Adipocyte (in vitro differentiated cells): ENCODE results near the gene MYRF.

ENCODE experiments used
- DNase-seq: peaks from one replicate; pipeline ENCODE4 v3.0.0-alpha.2; 2015; ENCODE audit warnings: low read depth
- H3K27me3 ChIP-seq: replicated peaks from 2 replicates; pipeline ENCODE4 v1.7.0; 2013; ENCODE audit warnings: mild to moderate bottlenecking, low read length, moderate library complexity; ENCODE audit not compliant: control insufficient read depth, insufficient read depth
- H3K36me3 ChIP-seq: 2 replicates; pipeline ENCODE4 v1.7.0; 2013; ENCODE audit warnings: low read length, mild to moderate bottlenecking, moderate library complexity; ENCODE audit not compliant: control insufficient read depth, insufficient read depth, severe bottlenecking
- H3K4me1 ChIP-seq: 2 replicates; pipeline ENCODE4 v1.7.0; 2013; ENCODE audit warnings: mild to moderate bottlenecking, low read length, moderate library complexity; ENCODE audit not compliant: control insufficient read depth, insufficient read depth
- H3K4me3 ChIP-seq: 2 replicates; pipeline ENCODE4 v1.7.0; 2013; ENCODE audit warnings: mild to moderate bottlenecking, low read length, moderate library complexity
- H3K9ac ChIP-seq: 2 replicates; pipeline ENCODE4 v1.7.0; 2013; ENCODE audit warnings: mild to moderate bottlenecking, low read length, moderate library complexity
- H3K9me3 ChIP-seq: 2 replicates; pipeline ENCODE4 v1.7.0; 2013; ENCODE audit warnings: mild to moderate bottlenecking, low read length, moderate library complexity; ENCODE audit not compliant: control insufficient read depth

MYRF gene

GRCh38 chr11:61752117-61752924 lies at the start of gene MYRF:
Gene MYRF, plus strand, starts transcription at chr11:61752636. Its CDS starts 109 bp downstream, at chr11:61752745.
- Histone ChIP-seq H3K4me3 (no peak within 1 kb of the TSS), H3K4me1 (no peaks in the 10 kb centered on the region)

GRCh38 chr11:61702701-61703312 lies 49.6 kb upstream of the MYRF start:
- Histone ChIP-seq H3K9ac (no peak overlapping the region), H3K27me3 (no peaks in the 10 kb centered on the region), H3K36me3 (no peaks in the 10 kb centered on the region), H3K4me1 (peaks cover 6% of the 10 kb centered on the region), H3K4me3 (no peak overlapping the region), H3K9me3 (no peaks in the 10 kb centered on the region)
- DNase-seq, result no peak

More at GRCh38 chr11:61752117-61752924, at the start of gene MYRF:
- H3K36me3 ChIP-seq, result no peaks in the 10 kb centered on the region
- H3K27me3 ChIP-seq, result peaks cover 12% of the 10 kb centered on the region
- DNase-seq, result peak; percentile 85
- H3K9ac ChIP-seq, result no peak within 1 kb of the TSS
- H3K9me3 ChIP-seq, result no peaks in the 10 kb centered on the region

- no peak for DNase-seq
- H3K9ac ChIP-seq, result no peak overlapping the region
- H3K9me3 ChIP-seq, result no peaks in the 10 kb centered on the region
- no peaks in the 10 kb centered on the region for H3K27me3 ChIP-seq
- peaks cover 5% of the 10 kb centered on the region for H3K4me1 ChIP-seq
- no peaks in the 10 kb centered on the region for H3K36me3 ChIP-seq
- H3K4me3 ChIP-seq, result no peak overlapping the region
Observed at GRCh38 chr11:61704838-61705237, 47.6 kb upstream of the MYRF start.

GRCh38 chr11:61706452-61707400 lies 45.7 kb upstream of the MYRF start:
- Histone ChIP-seq H3K9ac (no peak overlapping the region), H3K27me3 (no peaks in the 10 kb centered on the region), H3K36me3 (no peaks in the 10 kb centered on the region), H3K4me3 (no peak overlapping the region), H3K9me3 (no peaks in the 10 kb centered on the region), H3K4me1 (no peaks in the 10 kb centered on the region)
- no peak for DNase-seq

GRCh38 chr11:61707574-61707973 lies 44.9 kb upstream of the MYRF start:
- no peaks in the 10 kb centered on the region for H3K9me3 ChIP-seq
- H3K27me3 ChIP-seq, result no peaks in the 10 kb centered on the region
- no peaks in the 10 kb centered on the region for H3K36me3 ChIP-seq
- H3K4me3 ChIP-seq, result no peak overlapping the region
- no peaks in the 10 kb centered on the region for H3K4me1 ChIP-seq
- no peak for DNase-seq
- H3K9ac ChIP-seq, result no peak overlapping the region

GRCh38 chr11:61709110-61709509 lies 43.3 kb upstream of the MYRF start:
- H3K36me3 ChIP-seq, result no peaks in the 10 kb centered on the region
- no peak overlapping the region for H3K4me3 ChIP-seq
- no peak for DNase-seq
- no peaks in the 10 kb centered on the region for H3K4me1 ChIP-seq
- no peak overlapping the region for H3K9ac ChIP-seq
- no peaks in the 10 kb centered on the region for H3K9me3 ChIP-seq
- H3K27me3 ChIP-seq, result no peaks in the 10 kb centered on the region

- no peak overlapping the region for H3K4me3 ChIP-seq
- no peaks in the 10 kb centered on the region for H3K9me3 ChIP-seq
- no peaks in the 10 kb centered on the region for H3K4me1 ChIP-seq
- no peak for DNase-seq
- H3K36me3 ChIP-seq, result no peaks in the 10 kb centered on the region
- H3K27me3 ChIP-seq, result no peaks in the 10 kb centered on the region
- H3K9ac ChIP-seq, result no peak overlapping the region
Observed at GRCh38 chr11:61709572-61709971, 42.9 kb upstream of the MYRF start.

GRCh38 chr11:61710019-61710418 lies 42.4 kb upstream of the MYRF start:
- no peak overlapping the region for H3K9ac ChIP-seq
- H3K9me3 ChIP-seq, result no peaks in the 10 kb centered on the region
- no peaks in the 10 kb centered on the region for H3K27me3 ChIP-seq
- no peaks in the 10 kb centered on the region for H3K36me3 ChIP-seq
- DNase-seq, result no peak
- no peak overlapping the region for H3K4me3 ChIP-seq
- no peaks in the 10 kb centered on the region for H3K4me1 ChIP-seq

- no peak overlapping the region for H3K9ac ChIP-seq
- no peaks in the 10 kb centered on the region for H3K36me3 ChIP-seq
- DNase-seq, result no peak
- no peaks in the 10 kb centered on the region for H3K4me1 ChIP-seq
- no peaks in the 10 kb centered on the region for H3K9me3 ChIP-seq
- no peaks in the 10 kb centered on the region for H3K27me3 ChIP-seq
- no peak overlapping the region for H3K4me3 ChIP-seq
Observed at GRCh38 chr11:61711037-61711436, 41.4 kb upstream of the MYRF start.

- Histone ChIP-seq H3K27me3 (no peaks in the 10 kb centered on the region), H3K9me3 (no peaks in the 10 kb centered on the region), H3K4me1 (no peaks in the 10 kb centered on the region), H3K36me3 (no peaks in the 10 kb centered on the region), H3K9ac (no peak overlapping the region), H3K4me3 (no peak overlapping the region)
- no peak for DNase-seq
Observed at GRCh38 chr11:61711498-61711897, 40.9 kb upstream of the MYRF start.

- Histone ChIP-seq H3K4me3 (no peak overlapping the region), H3K27me3 (no peaks in the 10 kb centered on the region), H3K9me3 (no peaks in the 10 kb centered on the region), H3K36me3 (no peaks in the 10 kb centered on the region), H3K9ac (no peak overlapping the region), H3K4me1 (no peaks in the 10 kb centered on the region)
- no peak for DNase-seq
Observed at GRCh38 chr11:61712314-61712713, 40.1 kb upstream of the MYRF start.
